Lower lobe of right lung (tissue), 2 donors: ENCODE measurements around the gene ATP2C2. TPM values are rescaled to one million over a fixed set of nuclear protein-coding genes. Genes with fewer than 3 reads are reported as not detected.

Experiments used
- ATAC-seq, 2 donors: fragments of 200-7000 bp; cut with Tn5 transposase; one replicate each; pipeline ENCODE4 v1.9.1; 2020 to 2022; ENCODE audit warnings: mild to moderate bottlenecking in 2 of 2, moderate library complexity in 2 of 2
- DNase-seq: peaks from one replicate; pipeline ENCODE4 v3.0.0-alpha.2; 2020
- H3K27ac ChIP-seq: fragments of 200-600 bp; one replicate; pipeline ENCODE4 v1.8.0; 2022
- H3K27me3 ChIP-seq: fragments of 200-600 bp; one replicate; pipeline ENCODE4 v1.8.0; 2022; ENCODE audit warnings: low read depth
- H3K36me3 ChIP-seq: fragments of 200-600 bp; one replicate; pipeline ENCODE4 v1.8.0; 2022; ENCODE audit warnings: mild to moderate bottlenecking
- H3K4me1 ChIP-seq: fragments of 200-600 bp; one replicate; pipeline ENCODE4 v1.8.0; 2022
- H3K4me3 ChIP-seq: fragments of 200-600 bp; one replicate; pipeline ENCODE4 v1.8.0; 2022; ENCODE audit warnings: mild to moderate bottlenecking
- H3K9me3 ChIP-seq: fragments of 200-600 bp; one replicate; pipeline ENCODE4 v1.8.0; 2022
- intact Hi-C: fragments of 100-400 bp; cut with DNase I; formaldehyde crosslinking; loops from one replicate; pipeline ENCODE4 v1.11.0; 2022
- total RNA-seq: library from RNA; stranded (reverse); fragmentation: NEBNext Ultra II Directional; extraction: Animal tissue kit (Norgen Biotek cat#: 25700); gene quantifications from one replicate; pipeline ENCODE4 v1.2.1, GENCODE V29; 2021
- TF ChIP-seq, protein P1 (sequence below): fragments of 200-600 bp; IDR thresholded peaks from one replicate; pipeline ENCODE4 v1.8.0; 2022; ENCODE audit warnings: antibody characterized with exemption, mild to moderate bottlenecking
- donor health status: DM: no; HTN: yes; CAD: no; lungs with severe emphysema.

Gene ATP2C2
- total RNA-seq, 1 donor from 2014 or later: 56.2 TPM

DNA sequence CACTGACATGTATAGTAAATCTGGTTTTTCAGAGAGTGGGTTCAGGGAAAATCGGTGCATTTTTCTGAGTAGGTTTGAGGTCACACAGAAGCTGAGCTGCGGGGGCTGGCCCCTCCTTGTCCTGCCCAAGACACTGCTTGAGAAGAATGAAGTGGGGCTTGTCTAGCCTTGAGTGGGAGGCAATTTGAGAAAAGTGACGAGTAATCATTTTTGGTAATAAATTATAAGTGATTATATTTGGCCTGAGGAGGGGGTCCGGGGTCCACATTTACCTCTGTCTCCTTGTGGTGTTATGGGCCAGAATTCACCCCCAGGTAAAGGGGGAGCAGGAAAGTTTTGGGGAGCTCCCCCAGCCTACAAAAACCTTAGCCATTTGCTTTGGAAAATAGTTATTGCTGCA is 45.6 kb upstream of the ATP2C2 start:
- Histone ChIP-seq H3K9me3 (peaks cover 3% of the 10 kb centered on the region), H3K36me3 (peaks cover 8% of the 10 kb centered on the region), H3K27me3 (no peaks in the 10 kb centered on the region), H3K4me1 (no peaks in the 10 kb centered on the region), H3K27ac (no peak overlapping the region), H3K4me3 (no peak overlapping the region)
- DNase-seq (no peak), ATAC-seq (no peak)
- TF ChIP-seq, protein P1, sequence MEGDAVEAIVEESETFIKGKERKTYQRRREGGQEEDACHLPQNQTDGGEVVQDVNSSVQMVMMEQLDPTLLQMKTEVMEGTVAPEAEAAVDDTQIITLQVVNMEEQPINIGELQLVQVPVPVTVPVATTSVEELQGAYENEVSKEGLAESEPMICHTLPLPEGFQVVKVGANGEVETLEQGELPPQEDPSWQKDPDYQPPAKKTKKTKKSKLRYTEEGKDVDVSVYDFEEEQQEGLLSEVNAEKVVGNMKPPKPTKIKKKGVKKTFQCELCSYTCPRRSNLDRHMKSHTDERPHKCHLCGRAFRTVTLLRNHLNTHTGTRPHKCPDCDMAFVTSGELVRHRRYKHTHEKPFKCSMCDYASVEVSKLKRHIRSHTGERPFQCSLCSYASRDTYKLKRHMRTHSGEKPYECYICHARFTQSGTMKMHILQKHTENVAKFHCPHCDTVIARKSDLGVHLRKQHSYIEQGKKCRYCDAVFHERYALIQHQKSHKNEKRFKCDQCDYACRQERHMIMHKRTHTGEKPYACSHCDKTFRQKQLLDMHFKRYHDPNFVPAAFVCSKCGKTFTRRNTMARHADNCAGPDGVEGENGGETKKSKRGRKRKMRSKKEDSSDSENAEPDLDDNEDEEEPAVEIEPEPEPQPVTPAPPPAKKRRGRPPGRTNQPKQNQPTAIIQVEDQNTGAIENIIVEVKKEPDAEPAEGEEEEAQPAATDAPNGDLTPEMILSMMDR: no peak
- intact Hi-C loops: no loop called here

DNA sequence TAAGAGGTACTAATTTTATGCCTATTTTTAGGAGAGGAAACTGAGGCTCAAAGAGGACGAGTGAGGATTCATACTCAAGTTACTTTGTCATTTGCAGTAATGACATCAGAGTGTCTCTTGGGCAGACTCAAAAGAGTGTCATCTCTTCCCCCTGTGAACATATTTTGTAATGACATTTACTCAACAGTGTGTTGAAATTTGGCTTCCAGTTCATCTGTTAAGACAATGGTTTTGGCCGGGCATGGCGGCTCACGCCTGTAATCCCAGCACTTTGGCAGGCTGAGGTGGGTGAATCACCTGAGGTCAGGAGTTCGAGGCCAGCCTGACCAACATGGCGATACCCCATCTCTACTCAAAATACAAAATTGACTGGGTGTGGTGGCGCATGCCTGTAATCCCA is 44.7 kb upstream of the ATP2C2 start:
- intact Hi-C loops: no loop called here
- DNase-seq: no peak
- Histone ChIP-seq H3K27me3 (no peaks in the 10 kb centered on the region), H3K36me3 (peaks cover 8% of the 10 kb centered on the region), H3K4me3 (no peak overlapping the region), H3K4me1 (no peaks in the 10 kb centered on the region), H3K9me3 (no peaks in the 10 kb centered on the region), H3K27ac (no peak overlapping the region)
- TF ChIP-seq, protein P1: no peak
- ATAC-seq: no peak

DNA sequence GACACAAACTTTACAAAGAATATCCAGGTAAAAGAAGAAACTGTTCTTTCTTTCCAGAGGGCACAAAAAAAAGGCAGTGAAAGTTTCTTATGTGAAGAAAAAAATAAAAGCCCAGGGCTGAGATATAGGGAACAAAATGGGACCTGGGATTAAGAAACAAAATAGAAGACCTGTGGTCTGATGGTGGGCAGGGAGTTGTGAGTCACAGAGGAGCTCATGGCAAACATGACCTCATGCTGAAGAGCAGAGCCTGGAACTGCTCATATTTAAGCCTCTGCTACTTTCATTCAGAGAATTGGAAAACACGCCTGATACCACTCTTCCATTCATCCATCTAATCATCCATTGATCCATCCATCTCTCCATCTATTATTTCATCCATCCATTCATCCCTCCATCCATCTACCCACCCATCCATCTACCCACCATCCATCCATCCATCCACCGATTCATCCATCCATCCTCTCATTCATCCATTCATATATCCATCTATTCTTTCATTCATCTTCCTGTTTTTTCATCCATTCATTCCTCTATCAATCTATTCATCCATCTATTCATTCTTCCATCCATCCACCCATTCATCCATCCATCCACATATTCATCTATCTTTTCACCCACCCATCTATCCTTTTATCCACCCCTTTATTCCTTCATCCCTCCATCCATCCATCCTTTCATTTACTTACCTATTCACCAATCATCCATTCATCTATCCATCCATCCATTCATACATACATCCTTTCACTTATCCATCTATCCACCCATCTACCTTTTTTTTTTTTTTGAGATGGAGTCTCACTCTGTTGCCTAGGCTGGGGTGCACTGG is 43.7 kb upstream of the ATP2C2 start:
- peaks cover 10% of the 10 kb centered on the region for H3K36me3 ChIP-seq

DNA sequence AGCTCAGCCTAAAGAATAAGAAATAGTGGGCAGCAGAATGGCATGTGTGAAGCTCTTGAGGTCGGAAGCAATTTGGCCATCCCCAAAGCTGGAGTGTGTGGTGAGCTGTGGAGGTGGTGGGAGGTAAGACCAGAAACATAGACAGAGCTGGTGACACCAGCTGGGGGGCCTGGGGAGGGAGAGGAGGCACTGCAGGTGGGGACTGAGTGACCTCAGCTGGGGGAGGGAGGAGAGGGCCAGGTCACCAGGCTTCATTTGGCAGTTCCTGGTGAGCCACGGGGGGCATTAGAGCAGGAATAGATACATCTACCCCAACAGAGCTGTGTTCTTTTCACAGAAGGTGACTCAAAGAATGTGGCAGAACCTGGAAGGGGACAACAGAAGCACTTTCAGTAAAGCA is 41.8 kb upstream of the ATP2C2 start:
- DNase-seq: no peak
- no peaks in the 10 kb centered on the region for H3K4me1 ChIP-seq
- no peak overlapping the region for H3K4me3 ChIP-seq
- TF ChIP-seq, protein P1: no peak
- H3K36me3 ChIP-seq: peaks cover 17% of the 10 kb centered on the region
- no peak for ATAC-seq
- H3K9me3 ChIP-seq: no peaks in the 10 kb centered on the region
- intact Hi-C loops: no loop called here
- no peaks in the 10 kb centered on the region for H3K27me3 ChIP-seq
- no peak overlapping the region for H3K27ac ChIP-seq

More for the DNA sequence above, 43.7 kb upstream of the ATP2C2 start:
- Histone ChIP-seq H3K9me3 (no peaks in the 10 kb centered on the region), H3K27me3 (no peaks in the 10 kb centered on the region), H3K27ac (no peak overlapping the region), H3K4me3 (no peak overlapping the region), H3K4me1 (no peaks in the 10 kb centered on the region)
- no peak for DNase-seq
- TF ChIP-seq, protein P1: no peak
- ATAC-seq: no peak
- intact Hi-C loops: no loop called here

DNA sequence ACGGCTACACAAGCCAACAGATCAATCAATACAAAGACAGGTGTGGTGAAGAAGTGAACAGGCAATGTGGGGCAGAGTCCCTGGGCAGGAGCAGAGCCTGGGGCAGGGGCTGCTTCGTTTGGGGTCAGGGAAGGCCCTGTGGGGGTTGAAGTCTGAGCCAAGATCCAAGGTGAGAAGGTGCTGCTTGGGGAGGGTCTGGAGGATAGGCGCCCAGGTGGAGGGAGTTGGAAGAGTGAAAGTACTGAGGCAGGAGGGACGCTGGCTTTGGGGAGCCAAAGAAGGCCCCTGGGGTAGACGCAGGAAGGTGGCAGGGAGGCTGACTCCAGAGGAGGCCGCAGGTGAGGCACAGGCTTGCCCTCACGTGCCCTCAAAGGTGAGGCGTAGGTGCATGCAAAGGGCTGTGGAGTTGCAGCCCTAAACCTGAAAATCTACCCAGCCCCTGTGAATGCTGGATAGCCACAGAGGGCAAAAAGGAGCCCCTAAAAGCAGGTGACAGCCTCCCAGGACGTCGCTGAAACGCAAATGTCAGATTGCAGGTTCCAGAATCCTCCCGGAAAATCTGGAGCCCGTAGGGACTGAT is 40.3 kb upstream of the ATP2C2 start:
- Histone ChIP-seq H3K27me3 (no peaks in the 10 kb centered on the region), H3K27ac (no peak overlapping the region), H3K36me3 (peaks cover 17% of the 10 kb centered on the region), H3K4me3 (no peak overlapping the region), H3K4me1 (no peaks in the 10 kb centered on the region), H3K9me3 (no peaks in the 10 kb centered on the region)
- DNase-seq: no peak
- ATAC-seq: no peak
- intact Hi-C loops: no loop called here
- TF ChIP-seq, protein P1: no peak
